Stimulated activated CD4-positive, alpha-beta T cell treated with anti-CD3 and anti-CD28 coated beads, Interleukin-4, amount 100 ng/mL, for 4 hours (primary cell): ENCODE results near the gene TMEM47.

Experiments used
- DNase-seq, 2 experiments: peaks; one replicate each; pipeline ENCODE4 v3.0.0-alpha.2; 2020

TMEM47 gene

GRCh38 chrX:34584781-34585180, 72.3 kb downstream of the TMEM47 start:
- no peak for DNase-seq

GRCh38 chrX:34580069-34580468, 77.0 kb downstream of the TMEM47 start:
- no peak for DNase-seq

- DNase-seq, result no peak
Observed at GRCh38 chrX:34578237-34578636, 78.8 kb downstream of the TMEM47 start.
